IPS DF 19.7 (cell line): ENCODE results near the gene MAG.
"Not testable (repeated sequence)": the region's sequence is repeated elsewhere in the genome, so short reads cannot be mapped to it uniquely, and the experiment has no call there.

Experiments used
- DNase-seq: peaks from one replicate; pipeline ENCODE4 v3.0.0-alpha.2; 2013; ENCODE audit warnings: low read depth, low spot score

MAG gene

DNA sequence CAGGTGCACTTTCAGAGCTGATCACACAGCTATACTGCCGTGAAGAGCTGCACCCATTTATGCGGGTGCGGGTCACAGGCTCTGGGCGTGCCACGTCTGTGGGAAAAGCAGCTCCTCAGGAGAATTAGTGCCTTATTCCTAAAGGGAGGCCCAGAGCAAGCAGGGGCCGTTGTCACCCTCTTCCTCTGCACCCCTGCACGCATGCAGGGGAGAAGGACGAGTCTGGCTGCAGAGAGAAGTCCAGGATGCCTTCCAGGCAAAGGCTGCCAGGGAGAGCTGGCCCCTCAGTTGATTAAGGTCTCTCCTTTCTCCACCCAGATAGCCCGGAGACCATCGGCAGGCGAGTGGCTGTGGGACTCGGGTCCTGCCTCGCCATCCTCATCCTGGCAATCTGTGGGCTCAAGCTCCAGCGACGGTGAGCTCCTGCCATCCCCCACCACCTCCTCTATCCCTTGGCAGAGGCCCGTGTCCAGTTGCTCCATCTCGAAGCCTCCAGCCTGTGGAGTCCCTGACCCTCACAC, 52.6 kb downstream of the MAG start:
- DNase-seq, result no peak

DNA sequence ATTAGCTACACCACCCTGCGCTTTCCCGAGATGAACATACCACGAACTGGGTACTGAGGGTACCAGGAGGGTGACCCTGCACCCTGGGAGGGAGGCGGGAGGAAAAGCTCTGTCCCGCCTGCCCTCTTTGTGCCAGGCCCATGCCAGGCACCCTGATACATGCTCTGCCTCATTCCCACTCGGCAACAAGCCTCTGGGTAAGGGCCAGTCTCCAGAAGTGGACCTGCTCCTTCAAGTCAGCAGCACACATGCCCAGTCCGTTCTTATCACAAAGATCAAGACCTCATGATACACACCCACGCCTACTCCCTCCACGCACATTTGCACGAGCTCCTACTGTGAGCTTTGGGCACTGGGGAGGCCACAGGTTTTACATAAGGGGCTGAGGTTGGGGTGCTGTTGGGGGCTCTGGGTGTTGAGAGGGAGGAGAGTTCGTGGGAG, 53.7 kb downstream of the MAG start:
- DNase-seq, result no peak

- DNase-seq, result no peak
Observed at GRCh38 chr19:35346193-35347052, 54.5 kb downstream of the MAG start.

GRCh38 chr19:35347171-35347929, 55.4 kb downstream of the MAG start, which contains the start of gene FFAR1:
FFAR1 (plus strand) TSS chr19:35347902; CDS start chr19:35351552, 3,650 bp downstream.
- no peak for DNase-seq

GRCh38 chr19:35347930-35348298, 56.0 kb downstream of the MAG start:
- no peak for DNase-seq

DNA sequence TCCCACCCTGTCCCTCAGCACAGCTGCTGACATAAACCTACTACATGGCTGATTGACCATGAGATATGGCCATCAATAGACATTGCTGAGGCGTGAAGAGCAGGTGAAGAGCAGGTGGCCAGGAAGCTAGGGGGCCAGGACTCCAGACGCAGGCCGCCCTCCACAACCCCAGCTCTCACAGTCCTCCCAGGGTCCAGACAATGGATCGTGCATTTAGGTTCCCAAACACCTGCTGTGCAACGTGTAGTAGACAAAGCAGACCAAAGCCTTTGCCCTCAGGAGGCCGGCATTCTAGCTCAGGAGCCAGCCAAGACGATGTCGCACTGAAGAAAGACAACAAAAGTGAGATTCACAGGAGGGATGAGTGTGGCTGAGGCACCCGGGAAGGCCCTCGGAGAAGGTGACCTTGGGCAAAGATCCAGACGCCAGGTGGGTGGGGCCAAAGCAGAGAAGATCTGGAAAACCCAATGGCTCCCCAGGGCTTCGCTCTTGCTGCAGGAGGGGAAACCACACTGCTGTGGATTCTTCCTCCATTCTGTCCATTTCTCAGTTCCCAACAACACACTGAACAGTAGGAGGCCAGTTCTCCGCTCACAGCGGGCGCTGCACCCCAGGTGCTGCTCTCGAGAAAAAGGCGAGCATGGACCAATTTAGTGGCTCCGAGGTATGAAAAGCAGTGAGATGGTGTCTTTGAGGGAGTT, 57.1 kb downstream of the MAG start:
- no peak for DNase-seq

GRCh38 chr19:35349614-35350521, 57.9 kb downstream of the MAG start:
- DNase-seq, result no peak

GRCh38 chr19:35350591-35350990, 58.6 kb downstream of the MAG start:
- DNase-seq, result no peak

DNA sequence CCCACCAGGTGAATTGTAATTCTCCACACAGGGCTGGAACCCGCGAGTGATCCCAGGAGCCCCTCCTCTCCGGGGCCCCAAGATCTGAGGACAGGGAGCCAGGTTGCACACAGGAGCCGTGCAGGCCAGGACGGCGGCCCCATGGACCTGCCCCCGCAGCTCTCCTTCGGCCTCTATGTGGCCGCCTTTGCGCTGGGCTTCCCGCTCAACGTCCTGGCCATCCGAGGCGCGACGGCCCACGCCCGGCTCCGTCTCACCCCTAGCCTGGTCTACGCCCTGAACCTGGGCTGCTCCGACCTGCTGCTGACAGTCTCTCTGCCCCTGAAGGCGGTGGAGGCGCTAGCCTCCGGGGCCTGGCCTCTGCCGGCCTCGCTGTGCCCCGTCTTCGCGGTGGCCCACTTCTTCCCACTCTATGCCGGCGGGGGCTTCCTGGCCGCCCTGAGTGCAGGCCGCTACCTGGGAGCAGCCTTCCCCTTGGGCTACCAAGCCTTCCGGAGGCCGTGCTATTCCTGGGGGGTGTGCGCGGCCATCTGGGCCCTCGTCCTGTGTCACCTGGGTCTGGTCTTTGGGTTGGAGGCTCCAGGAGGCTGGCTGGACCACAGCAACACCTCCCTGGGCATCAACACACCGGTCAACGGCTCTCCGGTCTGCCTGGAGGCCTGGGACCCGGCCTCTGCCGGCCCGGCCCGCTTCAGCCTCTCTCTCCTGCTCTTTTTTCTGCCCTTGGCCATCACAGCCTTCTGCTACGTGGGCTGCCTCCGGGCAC, 59.6 kb downstream of the MAG start:
- no peak for DNase-seq

DNA sequence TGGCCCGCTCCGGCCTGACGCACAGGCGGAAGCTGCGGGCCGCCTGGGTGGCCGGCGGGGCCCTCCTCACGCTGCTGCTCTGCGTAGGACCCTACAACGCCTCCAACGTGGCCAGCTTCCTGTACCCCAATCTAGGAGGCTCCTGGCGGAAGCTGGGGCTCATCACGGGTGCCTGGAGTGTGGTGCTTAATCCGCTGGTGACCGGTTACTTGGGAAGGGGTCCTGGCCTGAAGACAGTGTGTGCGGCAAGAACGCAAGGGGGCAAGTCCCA, 60.2 kb downstream of the MAG start:
- no peak for DNase-seq

- peak; percentile 40 for DNase-seq
Observed at GRCh38 chr19:35352448-35353304, 60.7 kb downstream of the MAG start.

DNA sequence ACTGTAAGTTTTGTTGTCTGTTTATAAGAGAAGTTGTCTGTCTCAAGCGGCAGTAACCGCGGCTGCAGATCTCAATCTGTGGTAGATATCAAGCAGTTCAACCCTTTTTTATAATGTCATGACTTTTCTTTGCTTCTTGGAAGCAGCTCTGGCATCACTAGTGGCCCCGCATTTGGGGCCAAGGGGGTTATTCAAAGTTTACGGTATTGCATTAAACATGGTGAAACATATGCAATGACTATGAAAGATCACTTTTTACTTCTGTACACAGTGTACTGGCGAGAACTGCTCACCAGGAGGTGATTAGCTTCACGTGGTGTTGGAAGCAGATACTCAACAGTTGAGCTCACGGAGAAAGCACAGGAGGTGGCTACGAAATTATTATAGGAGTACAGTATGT, 61.7 kb downstream of the MAG start:
- DNase-seq, result no peak

DNA sequence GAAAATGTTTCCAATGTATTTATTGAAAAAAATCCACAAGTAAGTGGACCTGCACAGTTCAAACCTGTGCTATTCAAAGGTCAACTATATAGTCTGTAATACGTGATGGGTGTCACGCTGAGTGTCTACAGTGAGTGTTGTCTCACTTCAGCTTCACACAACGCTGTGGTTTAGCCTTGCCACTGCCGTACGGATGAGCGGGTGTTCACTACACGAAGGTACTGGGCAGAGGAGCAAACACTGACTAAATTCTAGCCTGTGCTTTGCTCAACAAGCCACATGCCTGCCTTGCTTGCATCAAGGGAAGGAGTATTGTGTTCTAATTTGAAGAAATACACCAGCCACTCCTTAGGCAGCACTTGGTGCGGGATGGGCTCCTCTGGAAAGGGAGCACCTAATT, 62.9 kb downstream of the MAG start:
- DNase-seq, result no peak

DNA sequence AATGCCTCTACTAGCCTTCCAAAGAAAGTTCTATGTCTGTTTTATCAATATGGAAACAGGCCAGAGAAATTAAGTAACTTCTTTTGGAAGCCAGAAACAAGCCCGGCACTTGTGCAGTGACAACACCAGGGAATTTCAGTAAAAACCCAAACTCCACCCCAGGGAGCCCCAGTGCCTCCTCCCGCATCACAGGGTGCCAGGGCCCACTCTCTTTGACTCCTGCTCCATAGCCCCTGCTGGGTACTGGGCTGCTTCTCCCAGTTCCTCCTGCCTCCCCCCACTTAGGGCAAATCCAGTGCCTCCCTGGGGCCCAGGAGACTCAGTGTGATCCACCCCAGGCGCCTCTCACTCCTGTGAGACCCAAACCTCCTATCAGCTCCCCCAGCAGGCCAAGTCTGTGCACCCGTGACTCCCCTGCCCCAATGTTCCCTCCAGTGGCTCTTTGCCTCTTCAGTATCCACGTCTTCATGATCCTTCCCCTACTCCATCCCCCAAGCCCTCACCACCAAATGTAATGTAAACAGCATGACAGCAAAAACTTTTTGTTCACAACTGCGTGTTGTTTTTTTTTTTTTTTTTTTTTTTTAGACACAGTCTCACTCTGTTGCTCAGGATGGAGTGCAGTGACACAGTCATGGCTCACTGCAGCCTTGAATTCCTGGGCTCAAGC, 64.0 kb downstream of the MAG start:
- no peak for DNase-seq

DNA sequence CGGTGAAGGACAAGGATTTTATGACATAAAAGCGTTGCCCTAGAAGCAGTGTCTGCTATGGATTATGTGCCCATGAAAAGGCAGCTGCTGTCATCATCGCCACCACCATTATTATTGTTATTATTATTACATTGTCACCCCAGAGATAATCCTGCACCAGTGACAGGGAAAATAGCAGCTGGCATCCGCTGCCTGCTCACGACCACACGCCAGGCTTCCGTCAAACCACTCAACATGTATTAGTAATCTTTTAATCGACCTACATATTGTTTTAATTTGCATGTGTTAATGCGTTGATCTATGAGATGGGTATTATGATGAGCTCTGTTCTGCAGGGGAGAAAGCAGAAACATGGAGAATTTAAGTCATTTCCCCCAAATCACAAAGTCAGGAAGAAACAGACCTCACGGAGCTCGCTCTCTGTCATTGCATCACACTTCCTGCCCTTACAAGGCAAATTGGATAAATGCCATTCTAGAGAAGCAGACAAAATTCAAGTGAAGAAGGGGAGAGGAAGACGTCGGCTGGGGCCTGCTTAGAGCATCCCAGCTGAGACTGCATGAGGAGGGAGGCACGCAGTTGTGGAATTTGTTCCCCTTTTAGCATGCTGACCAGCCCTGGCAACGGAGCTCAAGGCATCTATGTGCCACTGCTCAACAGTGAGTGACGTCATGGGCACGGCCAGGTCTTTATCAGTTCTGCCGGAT, 66.1 kb downstream of the MAG start, which contains the start of gene FFAR3:
TSS of gene FFAR3 (plus strand) at position 594 of the 707 bp plus-strand sequence. CDS start 431 bp downstream, outside the sequence.
- DNase-seq, result no peak

- not testable (repeated sequence) for DNase-seq
Observed at GRCh38 chr19:35358834-35359233, 66.9 kb downstream of the MAG start.

GRCh38 chr19:35359395-35359794, 67.4 kb downstream of the MAG start:
- not testable (repeated sequence) for DNase-seq

- DNase-seq, result not testable (repeated sequence)
Observed at GRCh38 chr19:35360081-35360480, 68.1 kb downstream of the MAG start.
